ENCODE data around the gene CACNA1E.

The CACNA1E gene

DNA sequence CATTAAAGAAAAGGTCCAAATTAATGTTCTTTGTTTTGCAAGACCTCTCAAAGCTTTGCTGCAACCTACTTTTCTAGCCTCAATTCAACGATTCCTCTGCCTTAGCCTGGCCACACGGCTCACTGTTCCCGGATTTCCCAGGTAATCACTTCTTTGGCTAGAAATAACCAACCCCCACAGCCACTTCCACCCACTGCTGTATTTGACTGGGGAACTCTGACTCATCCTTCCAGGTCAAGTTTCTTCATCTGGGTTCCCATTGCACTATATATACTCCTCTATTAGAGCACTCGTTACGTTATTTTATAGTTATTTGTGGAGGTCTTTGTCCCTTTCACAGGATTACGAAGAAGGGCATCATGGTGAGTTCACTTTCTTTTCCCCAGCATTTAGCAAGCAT, 185.9 kb downstream of the CACNA1E start:
- Histone ChIP-seq H3K9ac (ENCODE audit: low read length) (no peak overlapping the region), H3K27ac (ENCODE audit: low read length) (no peak overlapping the region), H3K9me3 (ENCODE audit: control insufficient read depth, low read depth, low read length) (no peaks in the 10 kb centered on the region)

DNA sequence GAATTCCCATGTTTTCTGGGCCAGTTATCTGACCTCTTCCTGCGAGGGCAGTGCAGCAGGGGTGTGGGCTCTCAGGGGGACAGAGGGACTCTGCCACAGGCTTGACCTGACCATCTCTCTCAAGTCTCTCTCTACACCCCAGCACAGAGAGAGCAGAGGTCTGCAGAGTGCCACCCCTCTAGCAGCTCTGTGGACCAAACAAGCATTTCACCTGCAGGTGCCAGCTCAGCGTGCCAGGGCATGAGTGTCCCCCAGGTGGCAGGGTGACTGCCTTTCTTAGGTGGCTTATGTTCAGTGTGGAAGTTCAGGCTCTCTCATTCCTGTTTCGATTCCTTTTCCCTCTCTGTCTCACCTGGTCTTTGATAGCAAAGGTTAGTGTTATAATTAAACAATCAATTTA, 191.3 kb downstream of the CACNA1E start:
- Histone ChIP-seq H3K9me3 (ENCODE audit: control insufficient read depth, low read depth, low read length) (no peaks in the 10 kb centered on the region), H3K4me1 (ENCODE audit: control insufficient read depth, low read depth, low read length) (peaks cover 8% of the 10 kb centered on the region), H3K27me3 (ENCODE audit: control insufficient read depth, insufficient read depth, low read length) (no peaks in the 10 kb centered on the region), H3K4me3 (ENCODE audit: low read length) (no peak overlapping the region), H3K9ac (ENCODE audit: low read length) (no peak overlapping the region), H3K36me3 (ENCODE audit: control insufficient read depth, low read depth, low read length) (no peaks in the 10 kb centered on the region), H3K27ac (ENCODE audit: low read length) (no peak overlapping the region)

More for the DNA sequence above, 185.9 kb downstream of the CACNA1E start:
- Histone ChIP-seq H3K4me3 (ENCODE audit: low read length) (no peak overlapping the region), H3K4me1 (ENCODE audit: control insufficient read depth, low read depth, low read length) (no peaks in the 10 kb centered on the region), H3K27me3 (ENCODE audit: control insufficient read depth, insufficient read depth, low read length) (no peaks in the 10 kb centered on the region), H3K36me3 (ENCODE audit: control insufficient read depth, low read depth, low read length) (no peaks in the 10 kb centered on the region)

DNA sequence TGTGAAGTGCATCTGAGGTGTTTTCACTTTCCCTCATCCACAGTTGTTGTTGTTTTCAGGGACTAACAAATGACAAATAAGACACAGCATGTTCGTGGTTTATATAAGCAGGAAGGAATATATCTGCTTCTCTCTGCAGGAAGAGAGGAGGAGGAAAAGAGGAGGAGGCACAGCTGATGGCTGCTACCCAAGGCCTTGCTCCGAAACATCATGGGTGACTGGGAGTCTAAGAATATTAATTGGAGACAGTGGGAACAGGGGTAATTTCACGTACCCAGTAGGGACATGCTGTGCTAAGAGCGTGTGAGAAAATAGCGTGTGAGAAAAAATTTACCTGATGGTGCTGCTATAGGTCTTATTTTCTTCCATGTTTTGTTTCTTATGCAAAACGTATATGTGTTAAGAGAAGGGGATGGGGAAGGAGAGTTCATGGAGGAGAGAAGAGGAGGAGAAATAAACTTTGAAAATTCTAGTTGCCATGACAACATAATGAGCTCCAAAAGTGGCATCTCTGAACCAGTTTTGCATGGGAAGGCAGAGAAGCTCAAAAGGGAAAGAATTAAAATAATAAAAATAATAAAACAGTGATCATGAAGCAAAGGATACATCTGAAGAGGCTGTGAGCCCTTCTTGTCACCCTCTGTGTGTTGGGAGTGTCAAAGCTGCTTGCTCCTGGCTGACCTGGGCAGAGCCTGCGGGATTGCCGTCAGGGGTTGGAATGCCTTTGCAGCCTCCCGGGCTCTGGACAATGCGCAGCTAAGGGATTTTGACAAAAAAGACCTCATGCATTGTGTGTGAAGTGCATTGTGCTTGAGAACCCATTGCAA, 192.0 kb downstream of the CACNA1E start:
- Histone ChIP-seq H3K27ac (ENCODE audit: low read length) (no peak overlapping the region), H3K9ac (ENCODE audit: low read length) (no peak overlapping the region), H3K4me1 (ENCODE audit: control insufficient read depth, low read depth, low read length) (peaks cover 8% of the 10 kb centered on the region), H3K27me3 (ENCODE audit: control insufficient read depth, insufficient read depth, low read length) (no peaks in the 10 kb centered on the region), H3K4me3 (ENCODE audit: low read length) (no peak overlapping the region), H3K9me3 (ENCODE audit: control insufficient read depth, low read depth, low read length) (no peaks in the 10 kb centered on the region), H3K36me3 (ENCODE audit: control insufficient read depth, low read depth, low read length) (no peaks in the 10 kb centered on the region)

DNA sequence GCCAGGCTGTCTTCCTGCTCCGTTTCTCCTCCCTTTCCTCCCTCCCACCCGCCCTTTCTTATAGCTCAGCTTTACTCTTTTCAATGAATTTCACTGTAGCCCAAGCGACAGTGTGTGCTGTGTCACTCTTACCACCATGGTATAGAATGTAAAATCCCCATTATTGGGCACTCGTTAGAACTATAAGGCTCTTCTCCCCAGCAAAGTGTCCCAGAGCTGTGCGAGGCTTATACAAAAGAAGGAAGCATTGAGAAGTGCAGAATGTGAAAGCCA, 192.5 kb downstream of the CACNA1E start:
- peaks cover 8% of the 10 kb centered on the region for H3K4me1 ChIP-seq (ENCODE audit: control insufficient read depth, low read depth, low read length)
- H3K27ac ChIP-seq (ENCODE audit: low read length), result no peak overlapping the region
- no peaks in the 10 kb centered on the region for H3K27me3 ChIP-seq (ENCODE audit: control insufficient read depth, insufficient read depth, low read length)
- no peak overlapping the region for H3K9ac ChIP-seq (ENCODE audit: low read length)
- H3K4me3 ChIP-seq (ENCODE audit: low read length), result no peak overlapping the region
- H3K36me3 ChIP-seq (ENCODE audit: control insufficient read depth, low read depth, low read length), result no peaks in the 10 kb centered on the region
- no peaks in the 10 kb centered on the region for H3K9me3 ChIP-seq (ENCODE audit: control insufficient read depth, low read depth, low read length)

DNA sequence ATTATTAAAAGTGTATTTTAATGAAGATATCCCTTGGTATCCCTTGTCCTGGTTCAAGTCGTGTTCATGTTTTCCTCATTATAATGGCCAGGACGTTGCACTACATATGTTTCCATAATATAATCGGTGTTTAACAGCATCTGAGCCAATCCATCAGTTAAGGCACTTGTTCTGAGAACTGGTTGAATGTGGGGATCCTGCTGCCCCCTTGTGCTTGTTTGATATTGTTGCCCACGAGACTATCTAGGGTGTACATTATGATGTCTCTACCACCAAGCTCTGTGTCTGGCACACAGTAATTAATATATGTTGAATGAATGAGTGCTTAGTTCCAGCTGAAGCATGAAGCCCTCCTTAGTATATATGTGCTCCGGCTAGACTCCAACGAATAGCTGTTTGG, 193.0 kb downstream of the CACNA1E start:
- H3K27me3 ChIP-seq (ENCODE audit: control insufficient read depth, insufficient read depth, low read length), result no peaks in the 10 kb centered on the region

DNA sequence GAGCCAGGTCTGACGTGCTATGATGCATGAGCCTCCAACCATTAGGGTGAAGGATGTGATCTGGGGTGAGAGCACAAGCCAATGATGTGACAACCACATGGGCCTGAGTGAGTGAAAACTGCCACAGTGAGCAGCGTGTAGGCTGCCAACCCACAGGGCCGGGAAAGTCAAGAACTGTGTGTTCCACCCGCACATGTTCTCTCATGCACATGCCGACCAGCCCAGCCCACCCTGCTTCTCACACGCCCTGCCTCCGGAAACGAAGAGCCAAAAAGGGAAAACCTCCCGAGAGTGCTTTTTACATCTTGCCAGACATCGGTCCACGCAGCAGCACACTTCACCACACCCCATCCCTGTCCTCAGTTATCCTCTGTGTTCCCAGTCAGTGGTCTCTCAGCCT, 197.0 kb downstream of the CACNA1E start:
- Histone ChIP-seq H3K9ac (ENCODE audit: low read length) (no peak overlapping the region), H3K27ac (ENCODE audit: low read length) (no peak overlapping the region), H3K27me3 (ENCODE audit: control insufficient read depth, insufficient read depth, low read length) (no peaks in the 10 kb centered on the region), H3K36me3 (ENCODE audit: control insufficient read depth, low read depth, low read length) (no peaks in the 10 kb centered on the region), H3K9me3 (ENCODE audit: control insufficient read depth, low read depth, low read length) (no peaks in the 10 kb centered on the region), H3K4me3 (ENCODE audit: low read length) (no peak overlapping the region), H3K4me1 (ENCODE audit: control insufficient read depth, low read depth, low read length) (peaks cover under 1% of the 10 kb centered on the region)

More for the DNA sequence above, 193.0 kb downstream of the CACNA1E start:
- Histone ChIP-seq H3K27ac (ENCODE audit: low read length) (no peak overlapping the region), H3K4me3 (ENCODE audit: low read length) (no peak overlapping the region), H3K36me3 (ENCODE audit: control insufficient read depth, low read depth, low read length) (no peaks in the 10 kb centered on the region), H3K4me1 (ENCODE audit: control insufficient read depth, low read depth, low read length) (peaks cover 8% of the 10 kb centered on the region), H3K9me3 (ENCODE audit: control insufficient read depth, low read depth, low read length) (no peaks in the 10 kb centered on the region), H3K9ac (ENCODE audit: low read length) (no peak overlapping the region)

DNA sequence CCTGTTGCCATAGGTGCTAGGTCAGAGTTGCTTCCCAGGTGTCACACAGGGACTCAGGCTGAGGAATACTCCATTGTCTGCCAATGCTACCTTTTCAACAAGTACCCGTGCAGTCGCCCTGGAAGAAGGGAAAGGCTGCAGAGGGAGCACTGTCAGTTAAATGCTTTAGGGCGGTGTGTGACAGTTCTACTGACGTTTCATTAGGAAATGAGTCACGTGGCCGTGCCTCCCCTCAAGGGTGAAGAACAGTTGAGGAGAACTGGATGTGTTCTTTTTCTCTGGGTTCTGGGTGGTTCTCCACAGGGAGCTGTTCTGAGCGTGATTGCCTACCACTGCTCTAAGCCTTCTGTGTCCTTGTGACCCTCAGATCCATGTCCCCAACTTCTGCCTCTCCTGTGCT, 197.6 kb downstream of the CACNA1E start:
- H3K36me3 ChIP-seq (ENCODE audit: control insufficient read depth, low read depth, low read length), result no peaks in the 10 kb centered on the region
- H3K4me1 ChIP-seq (ENCODE audit: control insufficient read depth, low read depth, low read length), result no peaks in the 10 kb centered on the region
- no peaks in the 10 kb centered on the region for H3K27me3 ChIP-seq (ENCODE audit: control insufficient read depth, insufficient read depth, low read length)
- H3K9ac ChIP-seq (ENCODE audit: low read length), result no peak overlapping the region
- H3K4me3 ChIP-seq (ENCODE audit: low read length), result no peak overlapping the region
- H3K9me3 ChIP-seq (ENCODE audit: control insufficient read depth, low read depth, low read length), result no peaks in the 10 kb centered on the region
- H3K27ac ChIP-seq (ENCODE audit: low read length), result no peak overlapping the region

DNA sequence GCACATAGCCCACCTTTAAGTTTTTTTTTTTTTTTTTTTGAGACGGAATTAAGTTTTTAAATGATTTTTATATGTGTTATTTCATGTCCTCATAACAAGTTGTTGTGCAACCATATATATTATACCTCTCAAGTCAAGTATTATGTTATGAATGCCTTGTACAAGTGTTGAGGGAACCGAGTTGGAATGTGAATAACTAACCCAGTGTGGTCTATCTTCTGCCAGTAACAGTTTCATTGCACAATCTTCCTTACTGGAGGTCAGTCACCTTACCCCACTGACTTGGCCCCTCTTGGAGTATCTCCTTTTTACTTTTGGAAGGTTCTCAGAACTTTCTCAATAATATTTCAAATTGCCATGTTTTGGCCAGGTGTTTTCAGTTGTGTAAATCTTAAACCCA, 201.9 kb downstream of the CACNA1E start:
- Histone ChIP-seq H3K27me3 (ENCODE audit: control insufficient read depth, insufficient read depth, low read length) (no peaks in the 10 kb centered on the region), H3K4me1 (ENCODE audit: control insufficient read depth, low read depth, low read length) (no peaks in the 10 kb centered on the region), H3K9me3 (ENCODE audit: control insufficient read depth, low read depth, low read length) (no peaks in the 10 kb centered on the region), H3K27ac (ENCODE audit: low read length) (no peak overlapping the region), H3K9ac (ENCODE audit: low read length) (no peak overlapping the region), H3K4me3 (ENCODE audit: low read length) (no peak overlapping the region), H3K36me3 (ENCODE audit: control insufficient read depth, low read depth, low read length) (no peaks in the 10 kb centered on the region)

DNA sequence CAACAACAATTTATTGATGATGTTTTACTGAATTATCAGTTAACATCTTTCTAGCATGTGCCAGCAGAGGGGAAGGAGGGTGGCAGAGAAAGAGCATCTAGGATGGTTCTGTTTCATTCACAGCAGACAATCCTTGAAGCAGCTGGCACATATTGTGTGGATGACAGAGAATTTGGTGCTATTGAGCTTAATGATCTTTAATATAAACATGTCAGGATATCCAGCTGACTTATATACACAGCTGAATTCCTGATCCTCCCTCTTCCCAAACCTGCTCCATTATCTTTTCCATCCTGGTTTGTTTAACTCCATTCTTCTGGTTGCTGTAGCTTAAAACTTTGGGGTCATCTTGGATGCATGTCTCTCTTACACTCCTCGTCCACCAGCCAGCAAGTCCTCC, 218.6 kb downstream of the CACNA1E start:
- no peak overlapping the region for H3K27ac ChIP-seq (ENCODE audit: low read length)
- no peak overlapping the region for H3K9ac ChIP-seq (ENCODE audit: low read length)
- no peaks in the 10 kb centered on the region for H3K27me3 ChIP-seq (ENCODE audit: control insufficient read depth, insufficient read depth, low read length)
- H3K9me3 ChIP-seq (ENCODE audit: control insufficient read depth, low read depth, low read length), result no peaks in the 10 kb centered on the region
- no peaks in the 10 kb centered on the region for H3K4me1 ChIP-seq (ENCODE audit: control insufficient read depth, low read depth, low read length)
- no peaks in the 10 kb centered on the region for H3K36me3 ChIP-seq (ENCODE audit: control insufficient read depth, low read depth, low read length)
- no peak overlapping the region for H3K4me3 ChIP-seq (ENCODE audit: low read length)

DNA sequence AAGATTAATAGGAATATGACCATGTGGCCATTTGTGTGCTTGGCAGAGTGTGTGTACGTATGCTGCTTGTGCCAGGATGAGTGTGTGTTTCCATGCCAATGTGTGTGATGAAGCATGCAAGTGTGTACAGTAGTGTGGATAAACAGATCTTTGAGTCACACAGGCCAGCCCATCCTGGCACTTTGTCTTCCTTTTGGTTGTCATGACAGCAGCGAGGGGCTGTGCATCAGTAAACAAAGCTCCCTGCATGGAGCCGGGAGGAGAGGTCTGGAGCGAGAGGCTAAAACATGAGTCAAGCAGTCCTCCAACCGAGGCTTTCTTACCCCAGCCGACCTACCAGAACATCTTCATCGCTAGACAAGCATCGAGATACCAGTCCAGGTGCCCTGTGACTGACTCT, 221.2 kb downstream of the CACNA1E start:
- Histone ChIP-seq H3K4me1 (ENCODE audit: control insufficient read depth, low read depth, low read length) (no peaks in the 10 kb centered on the region), H3K4me3 (ENCODE audit: low read length) (no peak overlapping the region), H3K36me3 (ENCODE audit: control insufficient read depth, low read depth, low read length) (no peaks in the 10 kb centered on the region), H3K27me3 (ENCODE audit: control insufficient read depth, insufficient read depth, low read length) (no peaks in the 10 kb centered on the region), H3K9ac (ENCODE audit: low read length) (no peak overlapping the region), H3K27ac (ENCODE audit: low read length) (no peak overlapping the region), H3K9me3 (ENCODE audit: control insufficient read depth, low read depth, low read length) (no peaks in the 10 kb centered on the region)

DNA sequence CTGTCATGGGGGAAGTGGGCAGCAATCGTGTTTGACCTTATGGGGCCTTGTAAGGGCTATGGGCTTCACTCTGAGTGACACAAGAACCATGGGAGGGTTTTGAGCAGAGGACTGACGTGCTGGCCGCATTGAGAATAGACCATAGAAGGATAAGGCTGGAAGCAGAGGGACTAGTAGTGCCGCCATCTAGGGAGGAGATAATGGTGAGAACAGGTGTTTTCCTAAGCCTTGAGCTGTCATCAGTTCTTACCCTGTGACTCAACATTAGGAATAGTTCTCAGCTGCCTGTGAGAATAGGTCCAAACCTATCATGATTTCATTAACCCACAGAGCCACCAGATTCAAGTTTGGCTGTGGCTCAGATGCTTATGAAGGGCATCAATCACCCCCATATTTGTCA, 228.5 kb downstream of the CACNA1E start:
- H3K4me1 ChIP-seq (ENCODE audit: control insufficient read depth, low read depth, low read length), result peaks cover 11% of the 10 kb centered on the region
- H3K27ac ChIP-seq (ENCODE audit: low read length), result no peak overlapping the region
- H3K9me3 ChIP-seq (ENCODE audit: control insufficient read depth, low read depth, low read length), result no peaks in the 10 kb centered on the region

DNA sequence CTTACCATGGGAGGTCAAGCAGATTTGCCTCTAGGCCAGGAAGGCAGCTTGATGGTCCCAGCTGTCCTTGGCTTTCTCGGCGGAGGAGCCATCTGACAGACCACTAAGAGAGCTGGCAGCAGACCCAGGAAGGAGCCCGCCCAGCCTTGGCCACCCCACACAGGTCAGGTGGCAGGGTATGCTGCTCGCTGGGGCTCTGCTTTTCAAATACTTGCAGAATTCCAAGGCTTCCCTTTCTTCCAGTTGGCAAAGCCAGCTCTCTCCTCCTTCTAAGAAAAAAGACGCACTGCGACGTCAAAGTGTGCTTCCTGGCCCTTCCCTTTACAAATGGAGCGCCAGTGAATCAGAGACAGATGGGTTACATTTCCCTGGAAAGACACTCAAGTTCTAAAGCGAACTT, 229.4 kb downstream of the CACNA1E start:
- no peaks in the 10 kb centered on the region for H3K36me3 ChIP-seq (ENCODE audit: control insufficient read depth, low read depth, low read length)
- no peak overlapping the region for H3K4me3 ChIP-seq (ENCODE audit: low read length)
- no peaks in the 10 kb centered on the region for H3K9me3 ChIP-seq (ENCODE audit: control insufficient read depth, low read depth, low read length)
- no peaks in the 10 kb centered on the region for H3K27me3 ChIP-seq (ENCODE audit: control insufficient read depth, insufficient read depth, low read length)
- H3K9ac ChIP-seq (ENCODE audit: low read length), result no peak overlapping the region
- H3K4me1 ChIP-seq (ENCODE audit: control insufficient read depth, low read depth, low read length), result peaks cover 14% of the 10 kb centered on the region
- no peak overlapping the region for H3K27ac ChIP-seq (ENCODE audit: low read length)

More for the DNA sequence above, 228.5 kb downstream of the CACNA1E start:
- Histone ChIP-seq H3K36me3 (ENCODE audit: control insufficient read depth, low read depth, low read length) (no peaks in the 10 kb centered on the region), H3K27me3 (ENCODE audit: control insufficient read depth, insufficient read depth, low read length) (no peaks in the 10 kb centered on the region), H3K4me3 (ENCODE audit: low read length) (no peak overlapping the region), H3K9ac (ENCODE audit: low read length) (no peak overlapping the region)
